SK-N-MC (cell line): ENCODE measurements around the gene ARHGAP24.

Experiments
- EZH2 ChIP-seq: fragments of 200-600 bp; sonication (generic); IDR thresholded peaks from one replicate; pipeline ENCODE4 v1.6.1; 2017; ENCODE audit warnings: antibody characterized with exemption
- POLR2AphosphoS5 ChIP-seq: IDR thresholded peaks from 2 replicates; pipeline ENCODE4 v1.6.1; 2012; ENCODE audit warnings: mild to moderate bottlenecking, low read depth, low read length, borderline replicate concordance

DNA sequence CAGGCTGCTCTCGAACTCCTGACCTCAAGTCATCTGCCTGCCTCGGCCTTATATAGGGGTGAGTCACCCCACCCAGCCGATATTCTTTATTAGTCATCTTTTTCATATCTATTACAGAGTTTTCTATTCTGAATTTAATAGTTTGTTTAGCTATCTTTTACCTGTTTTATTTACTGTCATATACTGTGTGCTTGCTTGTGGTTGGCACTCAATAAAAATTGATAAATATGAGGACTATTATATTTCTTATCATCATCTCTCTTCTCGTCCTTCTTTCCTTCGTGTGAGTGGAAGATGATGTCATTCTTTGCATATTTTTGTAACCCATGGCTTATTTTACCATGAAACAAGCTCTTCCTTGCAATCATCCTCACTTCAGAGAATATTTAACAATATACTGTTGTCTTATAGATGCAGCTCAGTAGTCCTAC is 265.5 kb downstream of the ARHGAP24 start:
- no peak for TF ChIP-seq POLR2AphosphoS5
- no peak for TF ChIP-seq EZH2
